Amniotic epithelial cell (primary cell): ENCODE results near the gene ERG.

ENCODE experiments used
- DNase-seq: peaks from one replicate; pipeline ENCODE4 v3.0.0-alpha.2; 2010; ENCODE audit warnings: low read depth

The ERG gene, protein sequence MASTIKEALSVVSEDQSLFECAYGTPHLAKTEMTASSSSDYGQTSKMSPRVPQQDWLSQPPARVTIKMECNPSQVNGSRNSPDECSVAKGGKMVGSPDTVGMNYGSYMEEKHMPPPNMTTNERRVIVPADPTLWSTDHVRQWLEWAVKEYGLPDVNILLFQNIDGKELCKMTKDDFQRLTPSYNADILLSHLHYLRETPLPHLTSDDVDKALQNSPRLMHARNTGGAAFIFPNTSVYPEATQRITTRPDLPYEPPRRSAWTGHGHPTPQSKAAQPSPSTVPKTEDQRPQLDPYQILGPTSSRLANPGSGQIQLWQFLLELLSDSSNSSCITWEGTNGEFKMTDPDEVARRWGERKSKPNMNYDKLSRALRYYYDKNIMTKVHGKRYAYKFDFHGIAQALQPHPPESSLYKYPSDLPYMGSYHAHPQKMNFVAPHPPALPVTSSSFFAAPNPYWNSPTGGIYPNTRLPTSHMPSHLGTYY

GRCh38 chr21:38498057-38498833 lies at the start of gene ERG:
TSS of gene ERG (minus strand) at chr21:38498477. CDS start at chr21:38498380, 97 bp downstream.
- DNase-seq: no peak

DNA sequence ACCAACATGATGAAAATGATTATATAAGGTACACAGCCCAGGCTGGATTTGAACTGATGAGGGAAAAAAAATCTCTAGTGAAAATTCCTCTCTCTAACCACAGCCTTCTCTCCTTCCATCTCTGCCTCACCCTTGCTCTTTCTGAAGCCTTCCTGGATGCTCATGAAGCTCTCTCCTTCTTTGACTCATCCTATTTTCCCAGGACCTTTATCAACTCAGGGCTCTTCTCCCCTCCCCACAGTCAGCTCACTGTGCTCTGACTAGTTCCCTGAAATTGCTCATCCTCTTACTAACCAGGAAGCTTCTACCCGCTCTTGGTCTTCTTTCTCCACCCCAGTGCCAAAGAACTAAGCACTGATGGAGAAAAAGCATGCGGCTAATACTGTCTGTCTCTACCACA lies 46.4 kb upstream of the ERG start:
- DNase-seq: peak; percentile 69

- DNase-seq: no peak
These were observed 44.0 kb upstream of the ERG start for GRCh38 chr21:38542263-38542662.

DNA sequence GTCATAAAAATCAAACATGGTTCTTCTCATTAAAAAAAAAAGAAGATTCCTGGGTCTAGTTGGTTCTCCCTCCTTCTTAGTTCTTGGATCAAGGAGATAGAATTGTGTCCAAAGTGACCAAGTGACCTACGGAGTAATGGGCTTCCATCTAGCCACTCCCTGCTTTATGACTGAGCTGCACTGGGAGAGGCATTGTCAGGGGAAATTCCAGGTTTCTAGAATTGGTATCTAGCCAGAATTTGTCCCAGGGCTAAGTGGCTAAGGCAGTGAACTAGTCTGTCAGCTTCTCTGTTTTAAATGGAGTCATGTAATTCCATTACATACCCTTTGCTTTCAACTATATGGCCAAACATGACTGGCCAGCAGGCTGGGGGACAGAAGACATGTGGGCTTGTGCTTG lies 40.1 kb upstream of the ERG start:
- DNase-seq: no peak

- no peak for DNase-seq
These were observed 36.3 kb upstream of the ERG start for GRCh38 chr21:38534591-38534990.

DNA sequence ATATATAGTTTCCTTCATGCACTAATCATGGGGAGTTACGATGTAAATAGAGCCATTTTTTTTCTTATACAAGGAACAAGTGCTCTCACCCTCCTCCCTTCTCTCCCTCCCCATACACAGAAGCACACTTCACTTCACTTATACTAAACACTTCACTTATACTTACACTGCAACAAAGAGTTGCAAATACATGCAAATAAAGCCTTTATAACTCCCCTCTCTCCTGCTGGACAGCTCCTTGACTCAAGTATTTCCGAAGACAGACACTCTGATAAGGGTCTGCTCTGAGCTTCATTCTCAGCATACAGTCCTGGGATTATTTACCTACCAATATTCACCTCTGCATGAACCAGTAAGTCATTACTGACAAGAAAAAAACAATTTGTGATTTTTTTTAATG lies 35.6 kb upstream of the ERG start:
- peak; percentile 13 for DNase-seq

DNA sequence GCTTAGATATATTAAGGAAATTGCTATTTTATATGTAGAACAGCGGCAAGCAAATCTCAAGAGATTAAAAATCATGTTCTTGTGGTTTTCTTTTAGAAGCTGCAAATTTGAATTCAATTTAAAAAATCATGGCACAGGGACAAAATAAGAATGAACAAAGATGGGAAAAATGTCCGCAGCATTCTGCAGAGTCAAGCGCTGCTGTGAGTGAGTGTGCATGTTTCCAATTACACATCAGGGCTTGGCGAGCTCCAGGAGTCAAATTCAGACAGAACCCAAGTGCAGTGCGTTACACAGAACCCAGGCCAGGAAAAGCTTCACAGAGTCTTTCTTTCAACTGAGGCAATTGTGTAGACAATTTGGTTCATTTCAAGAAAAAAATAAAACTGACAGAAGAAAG lies 33.3 kb upstream of the ERG start:
- DNase-seq: no peak

DNA sequence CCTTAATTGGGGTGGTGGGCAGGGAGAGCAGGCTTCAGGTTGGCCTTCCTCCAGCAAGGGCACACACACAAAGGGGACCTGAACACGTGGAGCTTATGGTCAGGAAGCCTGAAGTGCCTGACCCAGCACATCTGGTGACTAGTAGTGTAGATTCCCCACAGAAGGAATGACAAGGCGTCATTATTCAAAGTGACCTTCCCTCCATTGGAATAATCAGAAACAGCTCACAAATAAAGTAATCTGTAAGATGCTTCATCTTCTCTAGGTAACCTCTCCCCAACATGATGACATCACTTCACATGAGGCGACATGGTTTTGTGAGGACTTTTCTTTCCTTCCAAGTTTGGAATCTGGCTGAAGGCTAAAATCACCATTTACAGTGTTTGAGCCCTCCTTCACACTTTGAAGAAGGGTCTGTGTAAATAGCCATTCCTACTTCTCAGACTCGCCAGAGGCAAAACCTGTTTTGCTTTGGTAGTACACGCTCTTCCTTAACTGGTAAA lies 32.8 kb upstream of the ERG start:
- DNase-seq: no peak

DNA sequence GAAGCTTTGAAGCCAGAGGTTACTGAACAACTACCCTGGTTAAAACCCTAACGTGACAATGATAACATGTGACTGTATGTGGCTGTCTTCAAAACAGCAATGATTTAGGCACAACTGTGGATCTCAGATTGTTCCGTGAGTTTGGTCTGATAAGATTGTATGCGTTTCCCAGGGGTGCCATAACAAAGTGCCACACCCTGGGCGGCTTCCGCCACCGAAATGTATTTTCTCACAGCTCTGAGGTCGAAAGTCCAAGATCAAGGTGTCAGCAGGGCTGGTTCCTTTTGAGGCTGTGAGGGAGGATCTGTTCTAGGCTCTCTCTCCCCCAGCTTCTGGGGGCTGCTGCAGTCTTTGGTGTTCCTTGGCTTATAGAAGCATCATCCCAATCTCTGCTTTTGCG lies 29.5 kb upstream of the ERG start:
- no peak for DNase-seq

DNA sequence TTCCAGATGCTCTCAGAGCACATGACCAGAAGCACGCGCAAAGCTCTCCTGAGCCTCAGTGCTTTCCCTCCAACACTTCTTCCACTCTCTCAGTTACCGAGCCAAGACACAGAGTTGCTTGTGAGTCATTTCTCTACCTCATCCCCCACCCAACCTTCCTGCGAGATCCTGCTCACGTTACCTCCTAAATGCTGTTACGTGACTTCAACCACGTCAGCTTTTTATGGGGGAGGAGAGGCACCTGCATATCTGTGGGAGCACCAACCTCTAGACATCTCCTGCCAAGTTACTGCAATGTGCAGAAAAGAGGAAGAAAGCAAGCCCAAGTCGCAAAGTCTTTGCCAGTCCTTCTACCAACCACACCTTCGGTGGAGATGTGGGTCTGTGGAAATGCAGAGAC lies 27.2 kb upstream of the ERG start:
- DNase-seq: no peak

- no peak for DNase-seq
These were observed 26.2 kb upstream of the ERG start for GRCh38 chr21:38524168-38525153.

DNA sequence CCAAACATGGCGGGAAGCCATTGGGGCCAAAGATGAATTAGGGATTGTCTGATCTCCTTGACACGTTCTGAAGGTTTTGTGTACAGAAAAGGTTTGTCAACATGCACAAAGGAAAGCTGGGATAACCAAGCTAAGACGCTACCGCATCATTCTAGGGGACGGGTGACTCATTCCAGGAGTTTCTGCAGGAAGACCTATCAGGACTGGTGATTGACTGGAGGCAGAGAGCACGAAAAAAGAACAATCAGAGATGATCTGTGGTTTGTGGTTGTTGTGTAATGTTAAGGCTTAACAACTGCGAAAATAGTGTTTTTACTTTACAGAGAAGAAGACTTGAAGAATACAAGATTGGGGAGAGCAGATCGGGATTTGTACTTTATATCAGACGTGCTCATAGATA lies 22.2 kb upstream of the ERG start:
- DNase-seq: no peak

DNA sequence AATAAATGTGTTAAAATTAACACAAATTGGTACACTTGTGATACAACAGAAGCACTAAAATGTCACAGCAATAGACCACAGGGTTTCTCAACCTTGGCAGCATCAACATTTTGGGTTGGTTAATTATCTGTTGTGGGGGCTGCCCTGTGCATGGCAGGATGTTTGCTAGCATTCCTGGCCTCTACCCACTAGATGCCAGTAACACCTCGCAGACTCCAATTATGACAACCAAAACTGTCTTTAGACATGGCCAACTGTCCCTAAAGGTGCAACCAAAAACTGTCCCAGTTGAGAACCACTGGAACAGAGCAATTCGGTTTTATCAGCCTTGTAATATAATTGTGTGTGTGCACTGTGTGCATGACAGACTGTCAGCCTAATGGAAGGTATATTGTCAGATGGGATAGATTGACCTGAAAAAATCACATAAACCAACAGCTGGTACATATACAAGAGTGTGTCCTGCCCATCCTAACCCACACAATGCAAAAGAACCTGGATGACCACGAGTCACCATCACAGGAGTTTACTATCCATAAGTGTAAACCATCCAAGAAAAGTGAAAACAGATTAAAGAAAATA lies 13.5 kb upstream of the ERG start:
- DNase-seq: no peak

DNA sequence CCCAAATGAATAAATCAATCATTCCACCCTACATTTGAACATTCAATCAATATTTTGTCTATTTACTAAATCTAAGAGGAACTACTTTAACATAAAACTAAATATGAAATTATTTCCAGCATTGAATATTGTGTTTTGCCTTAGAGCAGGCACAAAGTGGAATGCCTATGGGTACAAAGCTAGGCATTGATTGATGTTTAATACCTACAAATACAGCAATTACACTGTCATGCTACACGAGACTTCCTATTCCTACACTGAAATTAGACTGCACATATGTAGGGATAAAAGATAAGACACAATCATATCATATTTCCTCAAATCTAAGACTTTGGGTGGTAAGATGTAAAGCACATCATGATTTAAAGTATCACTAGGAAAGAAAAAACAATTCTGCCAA lies 12.9 kb upstream of the ERG start:
- DNase-seq: no peak

GRCh38 chr21:38507374-38507942 lies 9.2 kb upstream of the ERG start:
- DNase-seq: no peak

DNA sequence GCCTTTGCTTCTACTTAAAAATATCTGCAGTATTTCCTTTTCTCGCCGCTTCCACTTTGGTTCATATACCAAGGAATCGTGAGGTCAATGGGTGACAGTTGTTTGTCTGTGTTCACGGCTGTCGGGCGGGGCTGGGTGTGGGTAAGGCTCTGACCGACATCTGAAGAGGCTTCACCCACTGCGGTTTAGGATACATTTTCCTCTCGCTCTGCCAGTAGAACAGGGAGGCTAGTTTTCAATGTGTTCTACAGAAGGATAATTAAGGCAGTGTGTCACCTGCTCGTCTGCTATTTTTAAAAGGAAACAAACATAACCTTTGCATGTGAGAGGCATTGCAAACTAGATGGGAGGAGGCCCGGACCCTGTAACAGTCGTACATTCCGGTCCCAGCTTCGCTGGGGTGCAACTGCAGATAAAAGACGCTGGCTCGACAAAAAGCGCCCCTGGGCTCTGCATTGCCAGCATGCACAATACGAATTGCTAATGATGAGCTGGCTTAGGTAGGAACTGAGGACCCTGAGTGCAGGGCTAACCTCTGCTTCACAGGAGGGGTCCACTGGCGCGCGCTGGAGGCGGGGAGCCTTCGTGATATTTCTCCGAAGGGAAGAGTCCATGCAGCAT lies 8.5 kb upstream of the ERG start:
- no peak for DNase-seq

- DNase-seq: peak; percentile 61
These were observed 7.6 kb upstream of the ERG start for GRCh38 chr21:38505654-38506523.

DNA sequence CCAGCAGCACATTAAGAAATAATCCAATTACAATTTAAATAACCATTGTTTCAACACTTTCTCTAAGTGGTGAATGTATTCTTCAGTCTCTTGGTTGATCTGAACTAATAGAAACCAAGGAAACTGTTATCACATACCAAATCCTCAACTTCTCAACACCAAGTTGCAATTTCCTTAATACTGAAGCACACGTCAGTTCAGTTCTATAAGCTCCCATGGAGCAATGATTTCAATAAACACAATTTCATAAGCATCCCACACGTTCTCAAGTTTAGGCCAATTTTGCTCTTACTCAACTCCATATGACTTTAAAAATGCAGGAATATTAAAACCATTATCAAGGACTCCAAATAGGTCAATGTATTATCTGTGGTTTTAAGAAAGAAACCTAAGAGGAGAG lies 5.8 kb upstream of the ERG start:
- DNase-seq: no peak

DNA sequence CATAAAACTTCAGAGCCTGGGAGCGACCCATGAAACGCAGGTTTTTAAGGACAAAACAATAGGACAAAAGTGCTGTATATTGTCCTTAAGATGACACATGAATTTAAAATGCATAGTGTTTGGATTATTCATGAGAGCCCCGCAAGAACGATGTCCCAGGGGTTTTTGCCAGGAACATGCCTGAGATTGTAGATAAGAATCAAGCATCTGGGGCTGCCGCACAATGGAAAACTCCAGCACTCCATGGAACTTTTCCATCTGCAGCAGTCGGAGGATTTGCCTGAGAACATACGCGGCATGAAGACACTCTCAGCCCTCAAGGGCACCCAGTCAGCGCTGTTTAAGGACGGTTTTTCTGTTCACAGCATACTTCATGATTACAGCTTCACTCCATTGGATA lies 5.3 kb upstream of the ERG start:
- peak; percentile 65 for DNase-seq

GRCh38 chr21:38500073-38500472 lies 1.8 kb upstream of the ERG start:
- DNase-seq: no peak
